ENCODE results near the gene TNFRSF25.

- TF ChIP-seq CTCF (IDR thresholded peaks at IDR 0.05; ENCODE audit: low read depth, low read length) (no peak), EZH2phosphoT487 (IDR thresholded peaks at IDR 0.05; ENCODE audit: low read depth) (no peak)
These were observed 30.4 kb upstream of the TNFRSF25 start for GRCh38 chr1:6496365-6496721.

All from OCI-LY3 (cell line).